Muscle of leg (tissue), 11 donors: ENCODE results near the gene IL2RA. TPM values are rescaled to one million over a fixed set of nuclear protein-coding genes. Genes with fewer than 3 reads are reported as not detected.
"Not testable (repeated sequence)": the region's sequence is repeated elsewhere in the genome, so short reads cannot be mapped to it uniquely, and the experiment has no call there.

Experiments used
- DNase-seq: peaks from one replicate; pipeline ENCODE4 v3.0.0; 2013
- H3K27ac ChIP-seq: one replicate; pipeline ENCODE4 v1.5.1; 2013; ENCODE audit warnings: mild to moderate bottlenecking, low read length, control low read depth
- H3K27me3 ChIP-seq: one replicate; pipeline ENCODE4 v1.6.1; 2013; ENCODE audit warnings: low read length; ENCODE audit not compliant: control insufficient read depth, insufficient read depth
- H3K36me3 ChIP-seq: one replicate; pipeline ENCODE4 v1.6.1; 2013; ENCODE audit warnings: low read length; ENCODE audit not compliant: control insufficient read depth, insufficient read depth
- H3K4me1 ChIP-seq: one replicate; pipeline ENCODE4 v1.6.1; 2013; ENCODE audit warnings: low read length; ENCODE audit not compliant: control insufficient read depth, insufficient read depth
- H3K4me3 ChIP-seq: one replicate; pipeline ENCODE4 v1.5.1; 2013; ENCODE audit warnings: low read length, control low read depth
- H3K9me3 ChIP-seq: replicated peaks from 2 replicates; pipeline ENCODE4 v1.6.1; 2013; ENCODE audit warnings: low read depth, low read length; ENCODE audit not compliant: control insufficient read depth
- WGBS: methylation state at CpG from one replicate; pipeline ENCODE4 v1.1.5; 2013; ENCODE audit warnings: missing lambda C conversion rate; ENCODE audit not compliant: insufficient coverage; 5-methylcytosine and 5-hydroxymethylcytosine counted together
- polyA plus RNA-seq, 8 donors: library from polyadenylated mRNA; unstranded; fragments of 120-200 nt; gene quantifications; one replicate each; pipeline versions ENCODE4 v1.2.1 to v1.2.3, GENCODE V29; 2013; ENCODE audit warnings: inconsistent platforms in 1 of 8, low replicate concordance in 1 of 8; ENCODE audit not compliant: insufficient read length in 8 of 8, insufficient read depth in 1 of 8
- total RNA-seq: library from RNA; stranded (reverse); fragments of 120-200 nt; gene quantifications from one replicate; pipeline ENCODE4 v1.2.4, GENCODE V29; 2013

The IL2RA gene
- total and polyA plus RNA-seq, 9 donors = 0.05 to 0.24 (median 0.10) TPM; not detected in 5

- no peak for DNase-seq
- H3K27me3 ChIP-seq = peaks cover 3% of the 10 kb centered on the region
- no peaks in the 10 kb centered on the region for H3K9me3 ChIP-seq
- H3K4me1 ChIP-seq = peaks cover 12% of the 10 kb centered on the region
- no CpG with 5 or more reads among the region's 2 CpGs for WGBS
- H3K36me3 ChIP-seq = no peaks in the 10 kb centered on the region
- no peak overlapping the region for H3K4me3 ChIP-seq
- no peak overlapping the region for H3K27ac ChIP-seq
Observed at GRCh38 chr10:6049031-6049400, 13.2 kb downstream of the IL2RA start.

- peaks cover 9% of the 10 kb centered on the region for H3K4me1 ChIP-seq
Observed at GRCh38 chr10:6048281-6049030, 13.7 kb downstream of the IL2RA start.

GRCh38 chr10:6047847-6048246 lies 14.3 kb downstream of the IL2RA start:
- 81% methylated on average over 6 of the region's 7 CpGs for WGBS
- no peaks in the 10 kb centered on the region for H3K9me3 ChIP-seq
- no peak for DNase-seq
- no peak overlapping the region for H3K27ac ChIP-seq
- peaks cover 9% of the 10 kb centered on the region for H3K4me1 ChIP-seq
- no peak overlapping the region for H3K4me3 ChIP-seq
- H3K36me3 ChIP-seq = no peaks in the 10 kb centered on the region
- H3K27me3 ChIP-seq = no peaks in the 10 kb centered on the region

More at GRCh38 chr10:6048281-6049030, 13.7 kb downstream of the IL2RA start:
- no peaks in the 10 kb centered on the region for H3K36me3 ChIP-seq
- H3K4me3 ChIP-seq = no peak overlapping the region
- no peaks in the 10 kb centered on the region for H3K27me3 ChIP-seq
- H3K27ac ChIP-seq = no peak overlapping the region
- 98% methylated on average over 5 of the region's 7 CpGs for WGBS
- DNase-seq = no peak
- H3K9me3 ChIP-seq = no peaks in the 10 kb centered on the region

- no peaks in the 10 kb centered on the region for H3K9me3 ChIP-seq
- H3K36me3 ChIP-seq = no peaks in the 10 kb centered on the region
- no peak overlapping the region for H3K27ac ChIP-seq
- no peak overlapping the region for H3K4me3 ChIP-seq
- DNase-seq = no peak
- 80% methylated on average over 7 of the region's 14 CpGs for WGBS
- H3K27me3 ChIP-seq = no peaks in the 10 kb centered on the region
- H3K4me1 ChIP-seq = peaks cover 7% of the 10 kb centered on the region
Observed at GRCh38 chr10:6046773-6047611, 15.2 kb downstream of the IL2RA start.

GRCh38 chr10:6045878-6046772 lies 16.0 kb downstream of the IL2RA start:
- H3K36me3 ChIP-seq = no peaks in the 10 kb centered on the region
- H3K4me3 ChIP-seq = no peak overlapping the region
- no peaks in the 10 kb centered on the region for H3K27me3 ChIP-seq
- peaks cover 6% of the 10 kb centered on the region for H3K4me1 ChIP-seq
- no peak overlapping the region for H3K27ac ChIP-seq
- no peak for DNase-seq
- 63% methylated on average over 8 of the region's 9 CpGs for WGBS
- no peaks in the 10 kb centered on the region for H3K9me3 ChIP-seq

GRCh38 chr10:6045314-6045848 lies 16.8 kb downstream of the IL2RA start:
- Histone ChIP-seq H3K27me3 (no peaks in the 10 kb centered on the region), H3K27ac (no peak overlapping the region), H3K4me1 (no peaks in the 10 kb centered on the region), H3K36me3 (no peaks in the 10 kb centered on the region), H3K9me3 (no peaks in the 10 kb centered on the region), H3K4me3 (no peak overlapping the region)
- no CpG with 5 or more reads among the region's 8 CpGs for WGBS
- DNase-seq = no peak

- H3K4me3 ChIP-seq = no peak overlapping the region
Observed at GRCh38 chr10:6044751-6045313, 17.3 kb downstream of the IL2RA start.

GRCh38 chr10:6044060-6044459 lies 18.1 kb downstream of the IL2RA start:
- no peak overlapping the region for H3K27ac ChIP-seq
- H3K36me3 ChIP-seq = no peaks in the 10 kb centered on the region
- H3K27me3 ChIP-seq = no peaks in the 10 kb centered on the region
- 79% methylated on average over 3 of the region's 7 CpGs for WGBS
- no peak overlapping the region for H3K4me3 ChIP-seq
- H3K4me1 ChIP-seq = no peaks in the 10 kb centered on the region
- no peaks in the 10 kb centered on the region for H3K9me3 ChIP-seq
- no peak for DNase-seq

More at GRCh38 chr10:6044751-6045313, 17.3 kb downstream of the IL2RA start:
- no peaks in the 10 kb centered on the region for H3K27me3 ChIP-seq
- no peak overlapping the region for H3K27ac ChIP-seq
- no peaks in the 10 kb centered on the region for H3K36me3 ChIP-seq
- DNase-seq = no peak
- 79% methylated on average over 3 of the region's 4 CpGs for WGBS
- H3K4me1 ChIP-seq = no peaks in the 10 kb centered on the region
- no peaks in the 10 kb centered on the region for H3K9me3 ChIP-seq

- WGBS = no CpG with 5 or more reads among the region's 6 CpGs
- not testable (repeated sequence) for H3K9me3 ChIP-seq, DNase-seq, H3K4me1 ChIP-seq, H3K36me3 ChIP-seq, H3K27ac ChIP-seq, H3K27me3 ChIP-seq, H3K4me3 ChIP-seq
Observed at GRCh38 chr10:6043377-6043776, 18.8 kb downstream of the IL2RA start.
